K562 (cell line): ENCODE measurements around the gene ROR2. TPM values are rescaled to one million over a fixed set of nuclear protein-coding genes. Genes with fewer than 3 reads are reported as not detected.
"Not testable (repeated sequence)": the region's sequence is repeated elsewhere in the genome, so short reads cannot be mapped to it uniquely, and the experiment has no call there.

ENCODE experiments used
- ATAC-seq: fragments of 200-7000 bp; cut with Tn5 transposase; 3 replicates; pipeline ENCODE4 v1.9.1; 2020; ENCODE audit warnings: moderate library complexity
- BruUV-seq: library from RNA; stranded (reverse); fragments of 400-500 nt; replicated peaks from 2 replicates; lab custom pipeline; 2021; lab: Mats Ljungman, UMichigan
- CTCF ChIA-PET: fragments of 300-600 bp; formaldehyde crosslinking; extraction: SDS; loops from one replicate; lab custom pipeline; 2021; ENCODE audit warnings: low intra/inter-chr PET ratio; lab: Yijun Ruan, JAX
- POLR2A ChIA-PET: fragments of 300-600, 350-650 bp; sonication (Branson Sonifier 250); formaldehyde crosslinking; extraction: SDS; loops from one replicate; lab custom pipeline; 2021; ENCODE audit warnings: antibody characterized with exemption, inconsistent platforms; lab: Yijun Ruan, JAX
- DNase-seq, 4 experiments: peaks; one replicate each; pipeline versions ENCODE4 v3.0.0 to v3.0.0-alpha.2; 2011 to 2018; ENCODE audit warnings: low spot score in 3 of 4, mixed read lengths in 3 of 4; ENCODE audit errors: extremely low read depth in 1 of 4
- FAIRE-seq: peaks from 2 replicates; lab custom pipeline; 2011; peaks lifted over from hg19 to GRCh38; lab: Jason Lieb, UNC
- H2AFZ ChIP-seq: 2 replicates; pipeline ENCODE4 v1.6.0; 2011; ENCODE audit warnings: low read depth, low read length, control low read depth, inconsistent platforms
- H3K27ac ChIP-seq: fragments of 200-600 bp; 3 replicates; pipeline ENCODE4 v1.8.0; 2011; ENCODE audit warnings: low read depth, mild to moderate bottlenecking, control low read depth, inconsistent platforms, low read length, moderate library complexity, mixed read lengths; ENCODE audit errors: extremely low read depth
- H3K27me3 ChIP-seq, 2 experiments: fragments of 300-600 bp in 1 of 2; 2 replicates in 1 of 2; 3 replicates in 1 of 2; pipeline versions ENCODE4 v1.6.0 to v1.8.0; 2011; ENCODE audit warnings: inconsistent platforms in 2 of 2, low read length in 2 of 2, mild to moderate bottlenecking in 1 of 2, mixed read lengths in 1 of 2, moderate library complexity in 1 of 2; ENCODE audit not compliant: control insufficient read depth in 2 of 2, insufficient read depth in 2 of 2
- H3K36me3 ChIP-seq: fragments of 300-600 bp; 3 replicates; pipeline ENCODE4 v1.8.0; 2011; ENCODE audit warnings: mild to moderate bottlenecking, low read length, inconsistent platforms; ENCODE audit not compliant: control insufficient read depth, insufficient read depth
- H3K4me1 ChIP-seq, 2 experiments: fragments of 200-600 bp in 1 of 2; replicated peaks in 1 of 2; 2 replicates in 1 of 2; 3 replicates in 1 of 2; pipeline versions ENCODE4 v1.5.1 to v1.8.0; 2011; ENCODE audit warnings: inconsistent platforms in 2 of 2, low read length in 2 of 2, mild to moderate bottlenecking in 1 of 2, mixed read lengths in 1 of 2, moderate library complexity in 1 of 2; ENCODE audit not compliant: control insufficient read depth in 2 of 2, insufficient read depth in 2 of 2
- H3K4me2 ChIP-seq: 2 replicates; pipeline ENCODE4 v1.6.1; 2011; ENCODE audit warnings: low read length, control low read depth, inconsistent platforms, mixed read lengths; ENCODE audit not compliant: insufficient read depth
- H3K4me3 ChIP-seq: fragments of 200-600 bp; sonication (generic), shearing (Covaris generic); 2 replicates; pipeline ENCODE4 v1.5.1; 2016; ENCODE audit warnings: control low read depth, inconsistent platforms
- H3K79me2 ChIP-seq: fragments of 200-600 bp; 3 replicates; pipeline ENCODE4 v1.8.0; 2011; ENCODE audit warnings: low read length, inconsistent platforms; ENCODE audit not compliant: control insufficient read depth, insufficient read depth
- H3K9ac ChIP-seq, 2 experiments: 2 replicates each; pipeline versions ENCODE4 v1.6.0 to v1.6.1; 2011; ENCODE audit warnings: low read depth in 2 of 2, low read length in 2 of 2, control low read depth in 1 of 2, inconsistent platforms in 1 of 2, mild to moderate bottlenecking in 1 of 2, mixed read lengths in 1 of 2; ENCODE audit not compliant: insufficient read depth in 1 of 2
- H3K9me1 ChIP-seq: one replicate; pipeline ENCODE4 v1.6.0; 2011; ENCODE audit warnings: inconsistent platforms, mild to moderate bottlenecking, low read length, moderate library complexity; ENCODE audit not compliant: control insufficient read depth, insufficient read depth
- H3K9me3 ChIP-seq: replicated peaks from 2 replicates; pipeline ENCODE4 v1.5.1; 2011; ENCODE audit warnings: low read depth, low read length, inconsistent platforms; ENCODE audit not compliant: control insufficient read depth, insufficient read depth
- H4K20me1 ChIP-seq: replicated peaks from 2 replicates; pipeline ENCODE4 v1.6.1; 2011; ENCODE audit warnings: low read length, inconsistent platforms, mixed read lengths; ENCODE audit not compliant: control insufficient read depth, insufficient read depth
- ATF2 ChIP-seq: sonication (generic); formaldehyde crosslinking; IDR thresholded peaks from 2 replicates; pipeline ENCODE4 v1.8.1; 2022; ENCODE audit warnings: missing genetic modification reagents
- CREM ChIP-seq: IDR thresholded peaks from 2 replicates; pipeline ENCODE4 v1.6.1; 2014; ENCODE audit warnings: antibody characterized with exemption, low read depth
- DLX4 ChIP-seq: fragments of 250-450 bp; sonication (Bioruptor Pico); IDR thresholded peaks from 2 replicates; pipeline ENCODE4 v1.6.1; 2021; ENCODE audit warnings: mild to moderate bottlenecking
- E2F5 ChIP-seq: sonication (generic); formaldehyde crosslinking; IDR thresholded peaks from 2 replicates; pipeline ENCODE4 v1.8.0; 2022; ENCODE audit warnings: mild to moderate bottlenecking, missing genetic modification reagents
- ELF1 ChIP-seq: fragments of 200-800 bp; sonication (Bioruptor generic); IDR thresholded peaks from 2 replicates; pipeline ENCODE4 v1.6.1; 2016; ENCODE audit warnings: missing genetic modification characterization, missing compliant biosample characterization
- IRF2 ChIP-seq: sonication (generic); formaldehyde crosslinking; IDR thresholded peaks from 2 replicates; pipeline ENCODE4 v1.8.1; 2022; ENCODE audit warnings: mild to moderate bottlenecking, missing genetic modification reagents
- KDM4B ChIP-seq, 2 experiments: fragments of 450-650 bp in 1 of 2; sonication (generic) in 1 of 2; IDR thresholded peaks; 2 replicates each; pipeline ENCODE4 v1.6.1; 2016 to 2017; ENCODE audit warnings: borderline replicate concordance in 2 of 2, antibody characterized with exemption in 1 of 2, low read depth in 1 of 2, mild to moderate bottlenecking in 1 of 2
- RFX1 ChIP-seq: fragments of 450-650 bp; IDR thresholded peaks from 2 replicates; pipeline ENCODE4 v1.6.1; 2016; ENCODE audit warnings: mild to moderate bottlenecking, moderate library complexity
- SMARCC2 ChIP-seq: fragments of 450-650 bp; IDR thresholded peaks from 2 replicates; pipeline ENCODE4 v1.6.1; 2017; ENCODE audit warnings: antibody characterized with exemption, moderate library complexity, mild to moderate bottlenecking, low read depth
- SRSF1 ChIP-seq: fragments of 200-400 bp; formaldehyde crosslinking; IDR thresholded peaks from 2 replicates; pipeline ENCODE4 v1.6.1; 2017; ENCODE audit warnings: mild to moderate bottlenecking, low read depth, low read length, moderate library complexity
- TCF7L2 ChIP-seq: fragments of 150-350 bp; IDR thresholded peaks from 2 replicates; pipeline ENCODE4 v1.6.1; 2016; ENCODE audit warnings: low read depth, mild to moderate bottlenecking, low read length, moderate library complexity
- ZNF740 ChIP-seq, 3 experiments: fragments of 200-800 bp in 1 of 3; sonication (Bioruptor generic) in 1 of 3; sonication (generic) in 1 of 3; formaldehyde crosslinking in 1 of 3; IDR thresholded peaks; 2 replicates each; pipeline versions ENCODE4 v1.6.1 to v1.8.0; 2016 to 2022; ENCODE audit warnings: mild to moderate bottlenecking in 2 of 3, missing compliant biosample characterization in 2 of 3, missing genetic modification characterization in 2 of 3, missing genetic modification reagents in 1 of 3
- WGBS: fragments of 100-300 bp; shearing (Covaris generic); methylation state at CpG from one replicate; pipeline ENCODE4 v1.1.6; 2016; ENCODE audit warnings: low coverage, mixed read lengths; ENCODE audit not compliant: insufficient coverage; ENCODE audit errors: missing lambda C conversion rate; 5-methylcytosine and 5-hydroxymethylcytosine counted together
- in situ Hi-C: fragments of 300-500 bp; cut with MboI; formaldehyde crosslinking; loops from 4 replicates; pipeline ENCODE4 v1.15.0; 2018; ENCODE audit warnings: inconsistent platforms, mixed read lengths
- intact Hi-C: fragments of 100-400 bp; cut with micrococcal nuclease; formaldehyde crosslinking; loops from 2 replicates; pipeline ENCODE4 v1.14.2; 2022
- polyA plus RNA-seq, 8 experiments: library from polyadenylated mRNA; depleted of rRNA in 4 of 8; stranded (reverse) in 5 of 8; unstranded in 3 of 8; fragments of >200 nt; fragmentation: Nextera tagmentation in 2 of 8; fragmentation: Illumina TruSeq in 1 of 8; extraction: Ambion mirVana in 2 of 8; extraction: Trizol in 1 of 8; gene quantifications; 2 replicates each; pipeline versions ENCODE4 v1.2.1 to v1.2.3, GENCODE V29; 2011 to 2014; ENCODE audit warnings: inconsistent platforms in 1 of 8, missing spikeins in 1 of 8
- total RNA-seq, 7 experiments: library from RNA; depleted of rRNA in 6 of 7; stranded (reverse); fragments of >200 nt in 6 of 7; fragmentation: Illumina TruSeq in 2 of 7; extraction: Trizol in 2 of 7; gene quantifications; 2 replicates each; pipeline versions ENCODE4 v1.2.1 to v1.2.3, GENCODE V29; 2011 to 2021; ENCODE audit warnings: low replicate concordance in 1 of 7

The ROR2 gene
- total and polyA plus RNA-seq, 9 of the 15 experiments (the other 6 are each of a cell fraction or from before 2014, with no cell fraction given): 5.6 to 33.8 (median 15.3) TPM

- no TSS peak for BruUV-seq
- Histone ChIP-seq H4K20me1 (no peaks in the 10 kb centered on the region), H3K36me3 (no peaks in the 10 kb centered on the region), H3K4me3 (no peak overlapping the region), H2AFZ (no peak overlapping the region), H3K4me2 (no peak overlapping the region), H3K9me1 (no peaks in the 10 kb centered on the region), H3K4me1 (no peaks in the 10 kb centered on the region), H3K79me2 (no peaks in the 10 kb centered on the region), H3K9ac (no peak overlapping the region), H3K27me3 (peaks cover 0 to 10% of the 10 kb centered on the region in 2 experiments; a peak in 1 of 5 replicates), H3K9me3 (no peaks in the 10 kb centered on the region), H3K27ac (no peak overlapping the region)
- no peak for ATAC-seq
- no peak for DNase-seq
- CTCF ChIA-PET: no interaction called here
- 0% methylated on average over 1 of the region's 1 CpG for WGBS
- no peak for TF ChIP-seq TCF7L2
- TF ChIP-seq SRSF1: no peak
- TF ChIP-seq ZNF740 (CRISPR knock-in tag; IDR thresholded peaks at IDR 0.05): no peak
- TF ChIP-seq ZNF740 (tag; IDR thresholded peaks at IDR 0.05): no peak
- no peak for TF ChIP-seq CREM
- TF ChIP-seq SMARCC2: no peak
- TF ChIP-seq DLX4: no peak
- TF ChIP-seq ELF1 (tag): no peak
- TF ChIP-seq KDM4B (IDR thresholded peaks at IDR 0.05; ENCODE audit: borderline replicate concordance in 2 of 2, low read depth in 1 of 2): no peak
- no peak for TF ChIP-seq RFX1
- no peak for TF ChIP-seq IRF2 (CRISPR knock-in tag)
- no peak for TF ChIP-seq E2F5
- no peak for TF ChIP-seq ATF2 (CRISPR knock-in tag)
- no peak for FAIRE-seq
- POLR2A ChIA-PET: no interaction called here
- in situ Hi-C loops (no loop called here), intact Hi-C loops (no loop called here)
Measured at GRCh38 chr9:91639054-91639453, 311.0 kb downstream of the ROR2 start.

GRCh38 chr9:91634832-91635231, 315.2 kb downstream of the ROR2 start:
- CTCF ChIA-PET, H3K27me3 ChIP-seq, BruUV-seq, FAIRE-seq, H3K4me1 ChIP-seq, DNase-seq, H3K9ac ChIP-seq, H3K9me1 ChIP-seq, H3K27ac ChIP-seq, H3K9me3 ChIP-seq, intact Hi-C loops, H3K79me2 ChIP-seq, POLR2A ChIA-PET, H3K4me2 ChIP-seq, H4K20me1 ChIP-seq, H2AFZ ChIP-seq, in situ Hi-C loops, H3K4me3 ChIP-seq, H3K36me3 ChIP-seq, ATAC-seq: not testable (repeated sequence)
- WGBS: 0% methylated on average over 1 of the region's 7 CpGs
